ENCODE data around the gene MPZL1. TPM values are rescaled to one million over a fixed set of nuclear protein-coding genes. Genes with fewer than 3 reads are reported as not detected.
A peak's percentile ranks its signal among the peaks of the same experiment; 100 is the strongest.

The MPZL1 gene
- total and polyA plus RNA-seq, 8 donors = 6.3 to 46.6 (median 19.2) TPM

DNA sequence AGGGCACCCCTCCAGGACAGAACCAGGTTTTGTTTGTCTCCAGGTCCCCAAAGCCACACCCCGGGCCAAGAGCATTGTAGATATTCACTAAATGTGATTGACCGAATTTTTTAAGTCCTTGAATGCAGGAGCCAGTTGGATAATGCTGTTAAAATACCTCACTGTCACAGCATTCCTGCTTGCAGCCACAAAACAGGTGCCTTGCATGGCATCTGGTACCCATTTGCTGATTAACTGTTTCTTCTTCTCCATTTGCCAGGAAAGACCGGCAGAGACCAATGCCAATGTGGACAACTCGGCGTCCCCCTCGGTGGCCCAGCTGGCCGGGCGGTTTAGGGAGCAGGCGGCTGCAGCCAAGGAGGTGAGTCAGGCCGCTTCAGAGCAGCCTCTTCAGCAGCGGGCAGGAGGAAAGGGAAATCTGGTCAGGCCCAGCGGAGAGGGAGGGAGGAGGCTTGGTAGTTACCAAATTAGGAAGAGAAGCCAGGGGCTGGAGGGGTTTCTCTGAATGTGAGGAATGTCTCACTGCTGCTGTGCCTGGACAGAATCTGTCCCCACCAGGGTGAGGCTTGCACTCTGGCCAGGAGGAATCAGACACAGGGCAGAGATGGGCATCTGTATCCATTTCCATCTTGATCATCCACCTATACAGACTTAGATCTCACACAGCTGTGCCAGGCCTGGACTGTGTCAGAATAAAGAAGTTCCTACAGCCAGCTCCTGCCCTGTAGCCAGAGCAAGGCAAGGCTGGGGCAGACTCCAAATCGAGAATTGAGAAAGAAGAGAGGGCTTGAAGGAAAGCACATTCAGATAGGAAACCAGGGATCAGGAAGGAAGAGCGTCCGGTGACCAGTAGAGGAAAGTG, 37.9 kb upstream of the MPZL1 start:
- H3K4me1 ChIP-seq = no peaks in the 10 kb centered on the region
- FAIRE-seq (no peak), DNase-seq (no peak), ATAC-seq (no peak)
- H3K36me3 ChIP-seq = no peaks in the 10 kb centered on the region
- TF ChIP-seq, protein P1, sequence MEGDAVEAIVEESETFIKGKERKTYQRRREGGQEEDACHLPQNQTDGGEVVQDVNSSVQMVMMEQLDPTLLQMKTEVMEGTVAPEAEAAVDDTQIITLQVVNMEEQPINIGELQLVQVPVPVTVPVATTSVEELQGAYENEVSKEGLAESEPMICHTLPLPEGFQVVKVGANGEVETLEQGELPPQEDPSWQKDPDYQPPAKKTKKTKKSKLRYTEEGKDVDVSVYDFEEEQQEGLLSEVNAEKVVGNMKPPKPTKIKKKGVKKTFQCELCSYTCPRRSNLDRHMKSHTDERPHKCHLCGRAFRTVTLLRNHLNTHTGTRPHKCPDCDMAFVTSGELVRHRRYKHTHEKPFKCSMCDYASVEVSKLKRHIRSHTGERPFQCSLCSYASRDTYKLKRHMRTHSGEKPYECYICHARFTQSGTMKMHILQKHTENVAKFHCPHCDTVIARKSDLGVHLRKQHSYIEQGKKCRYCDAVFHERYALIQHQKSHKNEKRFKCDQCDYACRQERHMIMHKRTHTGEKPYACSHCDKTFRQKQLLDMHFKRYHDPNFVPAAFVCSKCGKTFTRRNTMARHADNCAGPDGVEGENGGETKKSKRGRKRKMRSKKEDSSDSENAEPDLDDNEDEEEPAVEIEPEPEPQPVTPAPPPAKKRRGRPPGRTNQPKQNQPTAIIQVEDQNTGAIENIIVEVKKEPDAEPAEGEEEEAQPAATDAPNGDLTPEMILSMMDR (IDR thresholded peaks at IDR 0.05) = no peak
- 68 to 72% methylated on average over 15 of the region's 15 CpGs for WGBS, 2 donors
- H3K4me3 ChIP-seq = no peak overlapping the region
- H3K27me3 ChIP-seq = no peaks in the 10 kb centered on the region
- intact Hi-C loops (cut with DNase I) = loop anchor here in 2 of 3 donors (10.0 kb wide), 2 partner anchors 79 to 89 kb away; no protein-coding TSS in a partner anchor
- no peak overlapping the region for H3K27ac ChIP-seq
- H3K9me3 ChIP-seq = no peaks in the 10 kb centered on the region

DNA sequence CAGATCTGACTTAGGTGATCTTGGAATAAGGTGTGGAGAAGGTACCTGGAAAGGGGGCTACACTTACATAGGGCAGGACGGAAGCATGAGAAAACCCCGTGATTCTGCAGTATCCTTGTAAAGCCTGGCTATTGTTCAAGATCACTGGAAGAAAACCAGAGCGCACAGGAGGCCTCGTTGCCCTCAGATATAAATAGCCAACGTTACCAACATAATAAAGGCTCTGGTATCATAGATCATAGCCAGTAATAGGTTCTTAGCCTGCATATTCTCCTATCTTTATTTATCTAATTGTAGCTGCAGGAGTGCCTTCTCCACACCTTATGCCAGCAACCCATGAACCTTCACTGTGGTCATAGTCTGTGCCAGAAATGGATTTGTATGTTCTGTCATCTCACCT, 35.9 kb upstream of the MPZL1 start:
- ATAC-seq = no peak
- no peak for FAIRE-seq
- H3K9me3 ChIP-seq = no peaks in the 10 kb centered on the region
- H3K27me3 ChIP-seq = no peaks in the 10 kb centered on the region
- no peak overlapping the region for H3K27ac ChIP-seq
- no peak for DNase-seq
- 31 to 38% methylated on average over 5 of the region's 5 CpGs for WGBS, 2 donors
- TF ChIP-seq, protein P1 (IDR thresholded peaks at IDR 0.05) = no peak
- intact Hi-C loops (cut with DNase I) = loop anchor here in 2 of 3 donors (10.0 kb wide), 2 partner anchors 81 to 91 kb away; no protein-coding TSS in a partner anchor
- no peaks in the 10 kb centered on the region for H3K36me3 ChIP-seq
- H3K4me3 ChIP-seq = no peak overlapping the region
- no peaks in the 10 kb centered on the region for H3K4me1 ChIP-seq

DNA sequence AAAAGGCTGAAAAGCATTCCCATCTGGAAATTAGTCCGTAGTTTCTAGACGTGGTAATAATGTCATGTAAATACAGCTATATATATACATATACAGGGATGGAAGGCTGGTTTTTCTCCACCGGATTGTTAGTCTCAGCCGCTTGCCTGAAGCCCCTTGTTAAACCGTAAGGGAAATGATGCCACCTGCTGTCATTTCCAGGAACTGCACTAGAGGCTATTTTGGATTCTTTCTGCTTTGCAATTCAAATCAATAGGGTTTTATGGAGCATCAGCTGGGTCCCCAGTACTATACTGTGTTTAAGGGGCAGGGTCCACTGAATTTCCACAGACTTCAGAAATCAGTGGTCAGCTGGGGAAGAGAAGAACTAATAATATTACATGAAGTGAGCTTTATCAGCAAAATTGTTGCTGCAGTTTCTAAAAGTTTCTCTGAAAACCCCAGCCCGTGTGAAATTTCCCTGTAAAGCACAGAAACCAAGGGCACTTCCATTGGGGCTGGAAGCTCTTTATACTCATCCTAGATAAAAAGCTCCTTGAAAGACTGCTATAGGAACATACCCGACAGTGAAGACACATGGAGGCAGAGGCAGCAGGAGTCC, 33.8 kb upstream of the MPZL1 start:
- Histone ChIP-seq H3K27me3 (no peaks in the 10 kb centered on the region), H3K27ac (no peak overlapping the region), H3K36me3 (no peaks in the 10 kb centered on the region), H3K4me3 (no peak overlapping the region), H3K9me3 (no peaks in the 10 kb centered on the region), H3K4me1 (no peaks in the 10 kb centered on the region)
- ATAC-seq (peak; percentile 70 to 92 (median 84)), FAIRE-seq (peak; percentile 23), DNase-seq (peak in 4 of 6 donors; percentile 44 to 78 (median 52))
- WGBS, 2 donors = 16 to 18% methylated on average over 7 of the region's 7 CpGs
- intact Hi-C loops (cut with DNase I) = loop anchor here in 2 of 3 donors (10.0 kb wide), 2 partner anchors 83 to 93 kb away; no protein-coding TSS in a partner anchor
- TF ChIP-seq, protein P1 (IDR thresholded peaks at IDR 0.05) = peak; percentile 78 to 89 (median 81)

DNA sequence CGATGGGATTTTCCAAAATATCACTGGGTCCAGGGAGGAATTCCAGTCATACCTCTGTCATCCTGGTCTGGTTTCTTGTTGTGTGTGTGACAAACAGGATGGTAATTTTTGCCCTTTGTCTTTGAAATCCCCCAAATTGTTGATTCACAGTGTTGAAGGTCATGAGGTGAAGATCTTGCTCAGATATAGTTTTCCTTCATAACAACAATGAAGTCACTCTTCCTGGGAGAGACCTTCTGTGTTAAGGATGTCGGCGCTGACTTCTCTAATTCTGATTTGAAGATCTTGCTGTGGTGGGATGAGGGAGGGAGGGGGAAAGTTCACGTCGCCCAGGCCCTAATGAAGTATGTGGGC, 32.2 kb upstream of the MPZL1 start:
- intact Hi-C loops (cut with DNase I) = loop anchor here in 2 of 3 donors (10.0 kb wide), 2 partner anchors 85 to 95 kb away; no protein-coding TSS in a partner anchor
- no peaks in the 10 kb centered on the region for H3K36me3 ChIP-seq
- 53 to 75% methylated on average over 5 of the region's 5 CpGs for WGBS, 2 donors

More for the DNA sequence above, 32.2 kb upstream of the MPZL1 start:
- no peaks in the 10 kb centered on the region for H3K4me1 ChIP-seq
- ATAC-seq (no peak), DNase-seq (no peak), FAIRE-seq (no peak)
- TF ChIP-seq, protein P1 (IDR thresholded peaks at IDR 0.05) = no peak
- H3K4me3 ChIP-seq = no peak overlapping the region
- H3K9me3 ChIP-seq = no peaks in the 10 kb centered on the region
- no peak overlapping the region for H3K27ac ChIP-seq
- no peaks in the 10 kb centered on the region for H3K27me3 ChIP-seq

Data from pancreas (tissue), 10 donors.